Kidney (tissue), 14 donors: ENCODE measurements around the gene ADARB2. TPM values are rescaled to one million over a fixed set of nuclear protein-coding genes. Genes with fewer than 3 reads are reported as not detected.

Experiments
- DNase-seq, 5 donors: peaks; one replicate each; pipeline ENCODE4 v3.0.0-alpha.2; 2013 to 2020
- FAIRE-seq: peaks from 2 replicates; lab custom pipeline; 2012; peaks lifted over from hg19 to GRCh38; lab: Jason Lieb, UNC
- H3K27ac ChIP-seq, 2 donors: one replicate each; pipeline ENCODE4 v1.7.0; 2013; ENCODE audit warnings: low read depth in 2 of 2, low read length in 2 of 2, inconsistent platforms in 1 of 2
- H3K27me3 ChIP-seq: one replicate; pipeline ENCODE4 v1.7.1; 2013; ENCODE audit warnings: low read length, inconsistent platforms; ENCODE audit not compliant: control insufficient read depth, insufficient read depth
- H3K36me3 ChIP-seq, 3 donors: one replicate each; pipeline versions ENCODE4 v1.7.0 to v1.7.1; 2013; ENCODE audit warnings: low read length in 3 of 3, control low read depth in 1 of 3, inconsistent platforms in 1 of 3; ENCODE audit not compliant: insufficient read depth in 3 of 3, control insufficient read depth in 2 of 3
- H3K4me1 ChIP-seq, 3 donors: one replicate each; pipeline versions ENCODE4 v1.7.0 to v1.7.1; 2013; ENCODE audit warnings: low read length in 3 of 3, inconsistent platforms in 1 of 3, low read depth in 1 of 3; ENCODE audit not compliant: control insufficient read depth in 2 of 3, insufficient read depth in 2 of 3
- H3K4me3 ChIP-seq, 3 donors: one replicate each; pipeline versions ENCODE4 v1.7.0 to v1.8.1; 2013; ENCODE audit warnings: low read length in 3 of 3, control low read depth in 1 of 3, inconsistent platforms in 1 of 3
- H3K9ac ChIP-seq, 3 donors: one replicate each; pipeline versions ENCODE4 v1.7.0 to v1.7.1; 2013; ENCODE audit warnings: low read length in 3 of 3, control low read depth in 1 of 3, inconsistent platforms in 1 of 3
- H3K9me3 ChIP-seq, 3 donors: one replicate each; pipeline versions ENCODE4 v1.7.0 to v1.7.1; 2013; ENCODE audit warnings: low read length in 3 of 3, control low read depth in 1 of 3, inconsistent platforms in 1 of 3; ENCODE audit not compliant: control insufficient read depth in 2 of 3, insufficient read depth in 1 of 3
- CTCF ChIP-seq: IDR thresholded peaks from 3 replicates; pipeline ENCODE4 v1.5.1; 2012; ENCODE audit warnings: mild to moderate bottlenecking, moderate library complexity, borderline replicate concordance; ENCODE audit not compliant: insufficient read depth; ENCODE audit errors: extremely low read depth
- intact Hi-C: fragments of 100-400 bp; cut with DNase I; formaldehyde crosslinking; loops from one replicate; pipeline ENCODE4 v1.11.1; 2022
- polyA plus RNA-seq: library from polyadenylated mRNA; stranded (reverse); fragments of 350-450 nt; fragmentation: Illumina TruSeq; extraction: RNeasy Lipid Tissue Mini Kit (QIAGEN cat#74804); gene quantifications from one replicate; pipeline ENCODE4 v1.2.3, GENCODE V29; 2014; ENCODE audit warnings: low read depth, low replicate concordance; ENCODE audit not compliant: insufficient read depth
- total RNA-seq: library from RNA; stranded (reverse); fragmentation: NEBNext Ultra II Directional; extraction: Animal tissue kit (Norgen Biotek cat#: 25700); gene quantifications from one replicate; pipeline ENCODE4 v1.2.1, GENCODE V29; 2021
- donor health status: control.
- donor health status: control.
- donor health status: control.
- donor health status: control.
- donor health status: control.
- donor health status: DM: yes; HTN: yes; CAD: no.
- donor health status: Normal renal cell carcinoma (clear cell type).

ADARB2 gene
- total and polyA plus RNA-seq, 2 donors from 2014 or later = 1.0 to 1.3 TPM

GRCh38 chr10:1671366-1672000 lies 65.8 kb downstream of the ADARB2 start:
- Histone ChIP-seq H3K36me3 (no peaks in the 10 kb centered on the region), H3K4me3 (no peak overlapping the region), H3K4me1 (no peaks in the 10 kb centered on the region), H3K27ac (no peak overlapping the region), H3K9ac (no peak overlapping the region), H3K27me3 (no peaks in the 10 kb centered on the region), H3K9me3 (no peaks in the 10 kb centered on the region)
- no peak for DNase-seq
- FAIRE-seq = no peak
- no peak for TF ChIP-seq CTCF
- intact Hi-C loops = no loop called here

- H3K27ac ChIP-seq = no peak overlapping the region
- DNase-seq (no peak), FAIRE-seq (no peak)
- intact Hi-C loops = no loop called here
- no peaks in the 10 kb centered on the region for H3K36me3 ChIP-seq
- TF ChIP-seq CTCF = no peak
- H3K27me3 ChIP-seq = no peaks in the 10 kb centered on the region
- H3K9me3 ChIP-seq = no peaks in the 10 kb centered on the region
- H3K9ac ChIP-seq = no peak overlapping the region
- H3K4me3 ChIP-seq = no peak overlapping the region
- no peaks in the 10 kb centered on the region for H3K4me1 ChIP-seq
Observed at GRCh38 chr10:1670541-1671365, 66.6 kb downstream of the ADARB2 start.

- no peaks in the 10 kb centered on the region for H3K4me1 ChIP-seq
- H3K27ac ChIP-seq = no peak overlapping the region
- DNase-seq (no peak), FAIRE-seq (no peak)
- TF ChIP-seq CTCF = no peak
- no peaks in the 10 kb centered on the region for H3K27me3 ChIP-seq
- H3K9me3 ChIP-seq = no peaks in the 10 kb centered on the region
- H3K4me3 ChIP-seq = no peak overlapping the region
- no peak overlapping the region for H3K9ac ChIP-seq
- intact Hi-C loops = no loop called here
- no peaks in the 10 kb centered on the region for H3K36me3 ChIP-seq
Observed at GRCh38 chr10:1669433-1669832, 67.9 kb downstream of the ADARB2 start.
